PC-9 (cell line): ENCODE data around the gene TEX26. TPM values are rescaled to one million over a fixed set of nuclear protein-coding genes. Genes with fewer than 3 reads are reported as not detected.

Source experiments
- BruUV-seq: library from RNA; stranded (reverse); fragments of 400-500 nt; replicated peaks from 2 replicates; lab custom pipeline; 2021; lab: Mats Ljungman, UMichigan
- CTCF ChIA-PET: fragments of 300-600 bp; sonication (Branson Sonifier 250); formaldehyde crosslinking; loops from one replicate; lab custom pipeline; 2022; ENCODE audit warnings: antibody characterized with exemption; lab: Charles Lee
- POLR2A ChIA-PET: fragments of 300-600 bp; sonication (Branson Sonifier 250); formaldehyde crosslinking; loops from one replicate; lab custom pipeline; 2022; ENCODE audit warnings: antibody characterized with exemption; ENCODE audit not compliant: unreplicated experiment; lab: Charles Lee
- DNase-seq, 2 experiments: peaks; one replicate each; pipeline versions ENCODE4 v3.0.0 to v3.0.0-alpha.2; 2015 to 2022; ENCODE audit warnings: mixed read lengths in 1 of 2
- H2AFZ ChIP-seq: fragments of 200-600 bp; sonication (generic); 2 replicates; pipeline ENCODE4 v1.8.1; 2017; ENCODE audit warnings: antibody characterized with exemption
- H3F3A ChIP-seq: fragments of 200-600 bp; sonication (generic); 2 replicates; pipeline ENCODE4 v1.8.1; 2017; ENCODE audit warnings: antibody characterized with exemption, mild to moderate bottlenecking, low read depth; ENCODE audit not compliant: insufficient read depth
- H3K27ac ChIP-seq: fragments of 200-600 bp; sonication (generic); 2 replicates; pipeline ENCODE4 v1.6.1; 2016; ENCODE audit warnings: mixed run types
- H3K27me3 ChIP-seq: fragments of 200-600 bp; sonication (generic); 2 replicates; pipeline ENCODE4 v1.6.1; 2016; ENCODE audit warnings: low read depth, mixed run types; ENCODE audit not compliant: insufficient read depth
- H3K36me3 ChIP-seq: fragments of 200-600 bp; sonication (generic); 2 replicates; pipeline ENCODE4 v1.6.1; 2016; ENCODE audit warnings: low read depth, mixed run types
- H3K4me1 ChIP-seq: fragments of 200-600 bp; sonication (generic); replicated peaks from 2 replicates; pipeline ENCODE4 v1.6.1; 2016; ENCODE audit warnings: mixed run types; ENCODE audit not compliant: insufficient read depth
- H3K4me2 ChIP-seq: fragments of 200-600 bp; sonication (generic); 2 replicates; pipeline ENCODE4 v1.6.1; 2017; ENCODE audit warnings: mixed run types
- H3K4me3 ChIP-seq: fragments of 200-600 bp; sonication (generic); 2 replicates; pipeline ENCODE4 v1.6.1; 2016; ENCODE audit warnings: mixed run types
- H3K79me2 ChIP-seq: fragments of 200-600 bp; sonication (generic); 2 replicates; pipeline ENCODE4 v1.6.1; 2017; ENCODE audit warnings: low read depth, mixed run types
- H3K9me2 ChIP-seq: fragments of 200-600 bp; sonication (generic); 2 replicates; pipeline ENCODE4 v1.8.1; 2017; ENCODE audit warnings: mild to moderate bottlenecking; ENCODE audit not compliant: insufficient read depth
- H3K9me3 ChIP-seq: fragments of 200-600 bp; sonication (generic); 2 replicates; pipeline ENCODE4 v1.8.1; 2016; ENCODE audit warnings: low read depth; ENCODE audit not compliant: insufficient read depth
- H4K20me1 ChIP-seq: fragments of 200-600 bp; sonication (generic); 2 replicates; pipeline ENCODE4 v1.8.1; 2017; ENCODE audit not compliant: insufficient read depth
- CTCF ChIP-seq: fragments of 200-600 bp; sonication (generic); conservative IDR thresholded peaks from 2 replicates; pipeline ENCODE4 v1.6.1; 2017; ENCODE audit warnings: mixed run types, antibody characterized with exemption, mild to moderate bottlenecking, moderate library complexity
- EZH2 ChIP-seq: fragments of 200-600 bp; sonication (generic); IDR thresholded peaks from 2 replicates; pipeline ENCODE4 v1.8.0; 2017; ENCODE audit warnings: antibody characterized with exemption, low read depth
- intact Hi-C: fragments of 100-400 bp; cut with micrococcal nuclease; formaldehyde crosslinking; loops from one replicate; pipeline ENCODE4 v1.10.0; 2022; ENCODE audit not compliant: unreplicated experiment
- total RNA-seq: library from RNA; stranded (reverse); gene quantifications from 2 replicates; pipeline ENCODE4 v1.2.3, GENCODE V29; 2021

Gene TEX26
- total RNA-seq, 1 experiment from 2014 or later, result not detected

- H3K4me2 ChIP-seq, result no peak overlapping the region
- H3F3A ChIP-seq, result no peaks in the 10 kb centered on the region
- no peaks in the 10 kb centered on the region; the same call in 1 of the 2 replicates for H3K9me2 ChIP-seq
- no peaks in the 10 kb centered on the region for H3K36me3 ChIP-seq
- H3K9me3 ChIP-seq, result no peaks in the 10 kb centered on the region
- no peak overlapping the region for H3K4me3 ChIP-seq
- intact Hi-C loops, result no loop called here
- ChIA-PET CTCF (no interaction called here), POLR2A (no interaction called here)
- TF ChIP-seq CTCF (no peak), EZH2 (no peak)
- peaks cover 3% of the 10 kb centered on the region; the same call in 1 of the 2 replicates for H3K27me3 ChIP-seq
- H3K27ac ChIP-seq, result no peak overlapping the region
- H4K20me1 ChIP-seq, result no peaks in the 10 kb centered on the region
- H3K79me2 ChIP-seq, result no peaks in the 10 kb centered on the region
- H2AFZ ChIP-seq, result no peak overlapping the region
- no peaks in the 10 kb centered on the region for H3K4me1 ChIP-seq
- no TSS peak for BruUV-seq
- DNase-seq, result no peak
These were observed 11.4 kb downstream of the TEX26 start for GRCh38 chr13:30943881-30944280.

- H3K4me1 ChIP-seq, result no peaks in the 10 kb centered on the region
- no peaks in the 10 kb centered on the region for H4K20me1 ChIP-seq
- H3K36me3 ChIP-seq, result no peaks in the 10 kb centered on the region
- H3K9me2 ChIP-seq, result no peaks in the 10 kb centered on the region
- BruUV-seq, result no TSS peak
- TF ChIP-seq CTCF, result no peak
- no peak for TF ChIP-seq EZH2
- no peak overlapping the region for H3K4me3 ChIP-seq
- H3F3A ChIP-seq, result no peaks in the 10 kb centered on the region
- H3K4me2 ChIP-seq, result no peak overlapping the region
- ChIA-PET POLR2A (no interaction called here), CTCF (no interaction called here)
- no peak overlapping the region for H3K27ac ChIP-seq
- no peak overlapping the region for H2AFZ ChIP-seq
- no peak for DNase-seq
- no peaks in the 10 kb centered on the region for H3K79me2 ChIP-seq
- H3K9me3 ChIP-seq, result peaks cover 10% of the 10 kb centered on the region
- peaks cover 24% of the 10 kb centered on the region; the same call in 1 of the 2 replicates for H3K27me3 ChIP-seq
- intact Hi-C loops, result no loop called here
These were observed 24.9 kb downstream of the TEX26 start for GRCh38 chr13:30957258-30957943.

- H3F3A ChIP-seq, result no peaks in the 10 kb centered on the region
- H3K9me3 ChIP-seq, result peaks cover 10% of the 10 kb centered on the region
- intact Hi-C loops, result no loop called here
- DNase-seq, result no peak
- no peak overlapping the region for H3K4me2 ChIP-seq
- H3K4me3 ChIP-seq, result no peak overlapping the region
- ChIA-PET POLR2A (no interaction called here), CTCF (no interaction called here)
- no peaks in the 10 kb centered on the region for H3K9me2 ChIP-seq
- H3K79me2 ChIP-seq, result no peaks in the 10 kb centered on the region
- H3K27ac ChIP-seq, result no peak overlapping the region
- 0 out of 2 replicates have a peak, but pooled peaks cover 4% of the 10 kb centered on the region for H3K4me1 ChIP-seq
- H3K27me3 ChIP-seq, result peaks cover 12% of the 10 kb centered on the region; the same call in 1 of the 2 replicates
- no peaks in the 10 kb centered on the region for H3K36me3 ChIP-seq
- no peak overlapping the region for H2AFZ ChIP-seq
- BruUV-seq, result no TSS peak
- no peaks in the 10 kb centered on the region for H4K20me1 ChIP-seq
- TF ChIP-seq CTCF, result no peak
These were observed 27.2 kb downstream of the TEX26 start for GRCh38 chr13:30959678-30960077.
